NCI-H1092 (cell line): ENCODE measurements around the gene SPAM1.
"Not testable (repeated sequence)": the region's sequence is repeated elsewhere in the genome, so short reads cannot be mapped to it uniquely, and the experiment has no call there.

Source experiments
- DNase-seq: peaks from one replicate; lab custom pipeline; 2025; lab: John Stamatoyannopoulos, UW

The SPAM1 gene, protein sequence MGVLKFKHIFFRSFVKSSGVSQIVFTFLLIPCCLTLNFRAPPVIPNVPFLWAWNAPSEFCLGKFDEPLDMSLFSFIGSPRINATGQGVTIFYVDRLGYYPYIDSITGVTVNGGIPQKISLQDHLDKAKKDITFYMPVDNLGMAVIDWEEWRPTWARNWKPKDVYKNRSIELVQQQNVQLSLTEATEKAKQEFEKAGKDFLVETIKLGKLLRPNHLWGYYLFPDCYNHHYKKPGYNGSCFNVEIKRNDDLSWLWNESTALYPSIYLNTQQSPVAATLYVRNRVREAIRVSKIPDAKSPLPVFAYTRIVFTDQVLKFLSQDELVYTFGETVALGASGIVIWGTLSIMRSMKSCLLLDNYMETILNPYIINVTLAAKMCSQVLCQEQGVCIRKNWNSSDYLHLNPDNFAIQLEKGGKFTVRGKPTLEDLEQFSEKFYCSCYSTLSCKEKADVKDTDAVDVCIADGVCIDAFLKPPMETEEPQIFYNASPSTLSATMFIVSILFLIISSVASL

DNA sequence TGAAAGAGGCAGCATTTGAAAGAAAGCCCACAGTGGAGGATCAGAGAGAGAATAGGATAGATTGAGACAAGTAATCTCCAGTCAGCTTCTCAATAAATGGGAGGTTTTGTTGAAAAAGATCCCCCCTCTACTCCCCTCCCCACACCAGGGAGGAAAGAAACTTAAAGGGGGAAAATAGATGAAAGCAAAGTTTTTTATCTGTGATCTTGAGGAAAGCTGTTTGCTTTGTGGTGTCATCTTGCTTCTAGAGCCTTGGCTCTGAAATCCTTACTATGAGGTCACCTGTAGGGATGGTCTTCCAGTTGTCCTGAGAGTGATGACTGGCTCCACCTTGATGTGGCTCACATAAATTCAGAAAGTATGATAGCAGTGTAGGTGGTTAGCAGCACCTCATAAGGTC, at the start of gene SPAM1:
Gene SPAM1, plus strand, starts transcription at position 301 of the 400 bp plus-strand sequence. CDS start 28,330 bp downstream, outside the sequence.
- no peak for DNase-seq

DNA sequence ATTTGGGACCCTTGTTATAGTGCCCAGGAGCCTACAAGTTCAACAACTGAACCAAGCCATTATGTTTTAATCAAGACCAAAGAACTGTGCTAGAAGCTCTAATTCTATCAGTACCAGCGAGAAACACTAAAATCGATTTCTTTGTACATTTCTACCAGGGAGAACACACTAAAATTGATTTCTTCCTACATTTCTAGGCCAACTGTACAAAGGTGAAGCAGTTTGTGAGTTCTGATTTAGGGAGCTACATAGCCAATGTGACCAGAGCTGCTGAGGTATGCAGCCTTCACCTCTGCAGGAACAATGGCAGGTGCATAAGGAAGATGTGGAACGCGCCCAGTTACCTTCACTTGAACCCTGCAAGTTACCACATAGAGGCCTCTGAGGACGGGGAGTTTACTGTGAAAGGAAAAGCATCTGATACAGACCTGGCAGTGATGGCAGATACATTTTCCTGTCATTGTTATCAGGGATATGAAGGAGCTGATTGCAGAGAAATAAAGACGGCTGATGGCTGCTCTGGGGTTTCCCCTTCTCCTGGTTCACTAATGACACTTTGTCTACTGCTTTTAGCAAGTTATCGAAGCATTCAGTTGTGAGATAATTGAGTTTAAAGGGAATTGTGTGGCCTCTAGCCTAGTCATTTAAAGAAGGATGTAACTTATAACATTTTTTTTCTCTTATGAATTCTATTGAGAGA, 48.3 kb upstream of the SPAM1 start:
- no peak for DNase-seq

DNA sequence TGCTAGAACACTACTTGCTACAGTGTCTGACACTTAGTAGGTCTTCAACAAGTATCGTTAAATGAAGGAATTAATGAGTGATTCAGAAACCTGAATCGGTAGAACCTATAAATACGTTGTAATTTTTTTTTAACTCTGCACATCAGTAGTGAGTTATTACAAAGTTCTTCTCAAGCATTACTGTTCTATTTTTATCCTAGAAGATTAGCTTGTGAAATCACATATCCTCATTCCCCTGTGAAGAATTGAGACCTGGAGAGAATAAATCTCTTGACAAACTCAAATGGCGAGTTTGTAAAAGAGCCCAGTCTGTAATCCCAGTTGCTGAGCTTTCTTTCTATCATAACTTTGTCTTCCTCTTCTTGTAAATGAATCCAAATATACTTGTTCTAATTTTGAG, 45.4 kb upstream of the SPAM1 start:
- no peak for DNase-seq

DNA sequence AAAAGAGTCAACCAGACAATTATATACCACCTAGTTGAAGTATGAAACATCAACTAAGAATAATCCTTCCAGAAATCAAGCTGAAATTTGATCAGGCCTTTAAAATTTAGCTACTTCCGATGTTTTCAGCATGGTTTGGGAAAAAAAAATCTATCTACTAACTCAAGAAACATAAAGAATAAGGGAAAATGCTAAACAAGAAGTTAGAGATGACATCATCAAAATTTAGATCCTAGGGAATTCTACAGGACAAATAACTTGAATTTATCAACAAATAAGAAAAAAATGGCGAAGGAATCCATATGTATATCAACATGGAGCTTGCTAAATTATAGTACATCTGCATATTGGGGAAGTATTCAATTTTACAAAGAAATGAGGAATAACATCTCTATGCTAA, 43.7 kb upstream of the SPAM1 start:
- no peak for DNase-seq

DNA sequence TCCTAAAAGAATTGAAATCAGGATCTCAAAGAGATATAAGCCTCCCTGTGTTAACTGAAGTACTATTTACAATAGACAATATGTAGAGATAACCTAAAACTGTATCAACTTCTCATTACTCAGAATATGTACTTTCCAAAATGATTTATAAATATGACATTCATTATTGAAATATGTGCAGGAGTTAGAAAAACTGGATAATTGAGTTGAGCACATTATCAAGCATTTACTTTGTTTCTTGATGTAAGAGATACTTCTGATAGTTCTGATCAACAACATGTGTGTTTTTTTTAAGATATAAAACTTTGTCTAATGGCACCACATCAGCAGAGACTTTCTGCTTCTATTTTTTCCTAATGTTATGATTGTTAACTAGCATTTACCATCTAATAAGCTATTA, 41.9 kb upstream of the SPAM1 start:
- no peak for DNase-seq

DNA sequence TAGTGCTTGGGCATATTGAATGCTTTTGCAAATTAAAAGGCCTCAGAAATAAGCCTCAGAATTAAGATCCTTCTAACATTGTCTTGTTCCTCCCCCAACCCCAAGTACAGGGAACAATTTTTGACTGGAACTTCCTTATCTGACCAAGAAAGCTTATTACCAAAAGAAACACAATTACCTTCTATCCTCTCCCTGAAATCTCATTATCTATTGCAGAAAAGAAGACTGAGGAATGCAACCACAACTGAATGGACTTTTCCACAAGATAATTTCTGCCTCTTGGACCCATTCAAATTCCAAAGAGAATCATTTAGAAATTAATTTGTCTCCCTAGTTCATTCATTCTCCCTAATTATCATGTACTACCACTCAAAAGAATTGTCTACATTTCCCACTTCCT, 36.8 kb upstream of the SPAM1 start:
- no peak for DNase-seq

DNA sequence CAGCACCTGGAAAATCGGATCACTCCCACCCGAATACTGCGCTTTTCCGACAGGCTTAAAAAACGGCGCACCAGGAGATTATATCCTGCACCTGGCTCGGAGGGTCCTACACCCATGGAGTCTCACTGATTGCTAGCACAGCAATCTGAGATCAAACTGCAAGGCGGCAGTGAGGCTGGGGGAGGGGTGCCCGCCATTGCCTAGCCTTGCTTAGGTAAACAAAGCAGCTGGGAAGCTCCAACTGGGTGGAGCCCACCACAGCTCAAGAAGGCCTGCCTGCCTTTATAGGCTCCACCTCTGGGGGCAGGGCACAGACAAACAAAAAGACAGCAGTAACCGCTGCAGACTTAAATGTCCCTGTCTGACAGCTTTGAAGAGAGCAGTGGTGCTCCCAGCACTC, 30.3 kb upstream of the SPAM1 start:
- DNase-seq, result not testable (repeated sequence)

DNA sequence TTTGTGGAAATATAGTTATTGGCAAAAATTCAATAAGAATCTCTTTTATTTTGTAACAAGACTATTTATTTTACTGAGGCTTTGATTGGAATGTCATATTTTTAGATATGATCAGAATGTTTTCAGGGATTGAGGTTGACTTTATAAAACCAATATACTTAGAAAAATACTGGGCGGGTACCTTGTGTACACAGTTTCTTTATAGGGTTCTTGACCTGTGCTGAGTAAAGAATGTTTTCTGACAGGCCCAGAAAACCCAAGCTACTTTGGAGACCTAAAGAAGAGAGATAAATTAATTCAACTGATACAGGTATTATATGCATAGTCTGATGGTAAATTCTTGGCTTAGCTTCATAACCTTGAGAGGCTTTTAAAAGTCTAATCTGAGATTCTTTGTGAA, 23.9 kb upstream of the SPAM1 start:
- DNase-seq, result no peak

DNA sequence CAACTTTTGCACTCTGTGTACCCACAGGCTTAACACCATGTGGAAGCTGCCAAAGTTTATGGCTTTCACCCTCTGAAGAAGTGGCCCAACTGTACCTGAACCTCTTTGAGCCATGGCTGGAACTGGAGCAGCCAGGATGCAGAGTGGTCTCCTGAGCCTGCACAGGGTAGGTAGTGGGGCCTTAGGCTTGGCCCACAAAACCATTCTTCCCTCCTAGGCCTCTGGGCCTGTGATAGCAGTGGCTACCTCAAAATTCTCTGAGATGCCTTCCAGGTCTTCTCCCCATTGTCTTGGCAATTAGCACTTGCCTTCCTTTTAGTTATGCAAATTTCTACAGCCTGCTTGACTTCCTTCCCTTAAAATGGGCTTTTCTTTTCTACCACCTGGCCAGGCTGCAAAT, 19.3 kb upstream of the SPAM1 start:
- DNase-seq, result no peak

DNA sequence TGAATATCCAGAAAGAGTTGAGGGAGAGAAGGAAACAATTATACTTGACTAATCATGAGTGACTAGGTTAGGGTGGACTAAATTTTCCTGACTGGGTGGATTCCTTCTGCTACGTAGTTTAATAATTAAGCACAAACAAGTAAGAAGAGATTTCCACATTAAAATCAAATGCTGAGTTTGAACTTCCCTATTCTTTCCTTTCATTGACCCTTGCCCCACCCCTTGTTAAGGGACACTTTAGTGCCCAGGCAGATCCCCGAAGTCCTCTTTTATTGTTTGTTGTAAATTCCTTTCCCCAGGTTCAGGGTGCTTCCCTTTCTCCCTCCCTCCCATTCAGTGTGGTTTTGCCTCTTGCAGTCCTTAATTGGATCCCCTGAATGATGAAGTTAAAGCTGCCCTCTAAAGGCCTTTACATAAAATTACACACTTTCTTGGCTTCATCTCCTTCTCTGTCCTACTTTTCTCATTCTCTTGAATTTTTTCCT, 8.8 kb upstream of the SPAM1 start:
- DNase-seq, result no peak

DNA sequence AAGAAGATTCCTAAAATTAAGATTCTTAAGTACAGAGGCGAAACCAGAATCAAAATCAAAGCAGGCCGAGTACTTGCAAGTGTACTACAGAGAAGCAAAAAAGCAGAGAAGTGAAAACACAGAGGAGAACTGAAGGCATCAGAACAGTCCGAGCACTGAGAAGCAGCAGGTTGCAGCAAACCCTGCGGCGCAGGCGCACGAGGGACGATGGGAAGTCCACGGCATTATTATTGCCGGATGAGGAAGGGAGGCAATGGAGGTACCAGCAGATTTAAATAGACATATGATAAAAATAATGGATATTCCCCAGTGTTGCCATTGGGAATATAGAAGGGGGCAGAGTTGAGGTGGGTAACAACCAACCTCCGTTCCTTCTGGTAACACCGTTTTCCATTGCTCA, 7.2 kb upstream of the SPAM1 start:
- no peak for DNase-seq

DNA sequence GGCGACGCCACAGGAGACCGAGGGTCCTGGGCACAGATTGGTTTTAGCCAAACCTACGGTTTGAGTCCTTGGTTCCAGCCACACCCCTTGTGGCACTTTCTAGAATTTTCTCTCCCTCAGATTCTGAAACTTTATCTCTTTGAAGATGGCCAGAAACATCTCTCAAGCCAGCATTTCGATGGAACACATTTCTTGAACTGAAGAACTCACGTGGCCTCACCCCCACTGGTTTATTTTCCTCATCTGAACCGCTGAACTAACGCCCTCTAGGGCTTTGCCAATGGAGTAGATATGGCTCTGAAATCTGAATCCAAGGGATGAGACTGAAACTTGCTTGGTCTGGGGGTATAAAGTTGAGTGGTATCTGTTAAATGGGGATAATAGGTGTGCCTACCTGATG, 6.7 kb upstream of the SPAM1 start:
- no peak for DNase-seq

DNA sequence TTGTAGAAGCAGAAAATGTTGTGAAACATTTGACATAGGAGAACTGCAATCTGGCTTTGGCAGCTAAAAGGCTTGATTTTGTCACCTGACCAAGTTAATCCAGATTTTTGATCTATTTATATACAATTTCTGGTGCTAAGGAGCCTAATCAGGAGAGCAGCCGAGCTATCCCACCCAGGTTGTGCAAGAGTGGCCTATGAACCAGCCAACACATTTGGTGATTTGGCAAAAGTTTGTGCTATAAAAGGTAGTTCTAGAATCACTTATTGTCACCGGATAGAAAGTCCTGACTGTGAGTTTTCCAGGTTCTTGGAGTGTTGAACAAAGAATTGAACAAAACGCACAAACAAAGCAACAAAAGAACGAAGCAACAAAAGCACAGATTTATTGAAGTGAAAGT, 1.4 kb upstream of the SPAM1 start:
- no peak for DNase-seq

DNA sequence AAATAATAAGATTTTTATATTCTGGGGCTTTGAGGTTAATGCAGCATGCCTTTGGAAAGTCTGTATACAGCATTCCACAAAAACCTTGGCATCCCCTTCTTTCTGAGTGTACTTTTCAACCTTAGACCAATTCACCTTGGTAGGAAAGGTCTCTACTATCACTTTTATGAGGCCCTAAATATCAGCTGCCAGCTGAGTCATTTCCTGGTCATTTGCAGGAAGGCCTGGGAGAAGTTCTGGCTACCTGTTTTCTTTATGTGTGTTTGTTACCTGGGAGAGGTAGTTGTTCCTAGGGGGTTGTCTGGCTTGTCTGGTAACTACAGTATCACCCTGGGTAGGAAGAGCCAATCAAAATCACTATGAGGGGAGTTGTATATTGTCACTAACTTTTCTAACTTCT, 4.1 kb downstream of the SPAM1 start:
- DNase-seq, result no peak

DNA sequence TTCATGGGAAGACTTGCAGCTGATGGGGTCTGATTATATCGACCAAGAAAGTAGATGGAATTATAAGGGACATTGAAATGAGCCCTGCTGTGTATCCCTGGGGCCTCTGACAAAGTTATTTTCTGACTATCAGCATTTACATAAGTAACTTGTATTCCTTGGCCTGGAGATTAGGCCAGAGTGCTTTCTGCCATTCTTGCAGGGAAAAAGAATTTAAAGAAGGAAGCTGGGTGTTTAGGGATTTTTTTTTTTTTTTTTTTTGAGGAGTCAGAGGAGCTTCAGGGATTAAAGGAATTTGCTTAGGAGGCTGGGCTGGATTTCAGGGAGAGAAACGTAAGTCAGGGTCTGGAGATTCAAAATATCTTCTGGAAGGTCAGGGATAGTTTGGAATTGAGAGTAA, 4.6 kb downstream of the SPAM1 start:
- DNase-seq, result no peak

DNA sequence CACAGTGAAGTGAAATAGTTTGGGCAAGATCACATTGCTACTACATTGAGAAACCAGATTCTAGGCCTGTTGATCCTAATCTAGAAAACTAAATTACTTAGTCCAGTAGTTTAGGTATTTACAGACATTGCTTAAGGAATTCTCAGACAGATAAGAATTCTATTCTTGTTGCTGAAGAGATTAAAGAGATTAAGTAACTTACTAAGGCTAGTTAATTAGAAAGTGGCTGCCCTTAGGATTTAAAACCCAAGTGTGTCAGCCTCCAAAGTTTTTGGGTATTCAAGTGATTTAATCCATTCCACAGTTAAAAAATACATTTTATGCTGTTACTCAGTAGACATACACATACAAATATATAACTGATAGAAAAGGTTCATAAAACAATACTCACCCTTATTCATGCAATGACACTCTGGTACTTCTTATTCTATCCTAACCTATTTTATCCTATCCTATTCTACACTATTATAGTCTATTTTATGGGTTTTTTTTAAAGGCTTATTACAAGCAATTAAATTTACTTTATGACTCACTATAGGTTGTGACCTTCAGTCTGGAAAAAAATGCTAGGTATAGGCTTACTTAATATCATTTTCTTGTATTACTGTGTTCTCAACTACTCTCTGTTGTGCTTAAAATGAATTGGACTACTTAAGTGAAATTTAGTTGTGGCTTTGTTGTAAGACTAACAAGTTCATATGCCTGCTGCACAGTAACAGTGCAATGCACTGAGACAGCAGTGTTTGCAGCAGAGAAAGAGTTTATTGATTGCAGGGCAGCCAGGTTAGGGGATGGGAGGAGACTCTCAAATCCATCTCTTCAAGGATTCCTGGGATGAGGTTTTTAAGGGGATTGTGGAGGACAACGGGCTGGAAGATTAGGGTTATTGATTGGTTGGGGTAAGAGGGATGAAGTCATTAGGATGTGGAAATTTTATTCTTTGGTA, 10.7 kb downstream of the SPAM1 start:
- no peak for DNase-seq

DNA sequence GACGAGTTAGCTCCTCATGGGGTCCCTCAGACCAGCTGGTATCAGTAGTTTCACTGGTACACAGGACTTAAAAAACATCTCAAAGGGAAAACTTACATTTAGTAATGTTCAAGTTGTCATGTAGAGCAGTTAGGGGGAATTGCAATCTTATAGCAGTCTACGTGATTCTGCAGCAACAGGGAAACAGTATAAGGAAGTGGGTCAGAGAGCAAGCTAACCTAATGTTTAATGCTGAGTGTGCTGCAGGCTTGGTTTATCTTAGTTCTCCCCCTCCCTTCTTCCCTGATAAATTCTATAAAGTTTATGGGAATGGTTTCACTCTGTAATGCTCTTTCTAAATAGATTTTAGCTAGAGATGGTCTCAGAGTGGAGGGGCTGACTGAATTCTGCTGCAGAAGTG, 11.3 kb downstream of the SPAM1 start:
- no peak for DNase-seq

DNA sequence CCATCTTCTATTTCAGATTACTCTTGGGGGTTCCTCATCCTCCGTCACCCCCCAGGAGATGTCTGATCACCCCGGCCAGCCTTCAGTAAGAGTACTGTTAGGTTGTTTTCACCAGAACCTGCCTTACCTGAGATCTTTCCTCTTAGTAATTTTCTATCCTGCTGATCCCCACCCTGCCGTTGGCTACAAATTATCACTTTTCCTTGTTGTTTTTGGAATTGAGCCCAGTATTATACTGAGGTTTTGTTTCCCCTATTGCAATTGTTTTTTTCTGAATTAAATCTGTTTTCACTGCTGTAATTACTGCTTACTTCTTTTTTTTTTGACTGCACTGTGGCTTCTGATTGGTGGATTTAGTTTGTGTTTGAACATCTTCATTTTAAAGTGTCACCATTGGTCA, 14.7 kb downstream of the SPAM1 start:
- no peak for DNase-seq

DNA sequence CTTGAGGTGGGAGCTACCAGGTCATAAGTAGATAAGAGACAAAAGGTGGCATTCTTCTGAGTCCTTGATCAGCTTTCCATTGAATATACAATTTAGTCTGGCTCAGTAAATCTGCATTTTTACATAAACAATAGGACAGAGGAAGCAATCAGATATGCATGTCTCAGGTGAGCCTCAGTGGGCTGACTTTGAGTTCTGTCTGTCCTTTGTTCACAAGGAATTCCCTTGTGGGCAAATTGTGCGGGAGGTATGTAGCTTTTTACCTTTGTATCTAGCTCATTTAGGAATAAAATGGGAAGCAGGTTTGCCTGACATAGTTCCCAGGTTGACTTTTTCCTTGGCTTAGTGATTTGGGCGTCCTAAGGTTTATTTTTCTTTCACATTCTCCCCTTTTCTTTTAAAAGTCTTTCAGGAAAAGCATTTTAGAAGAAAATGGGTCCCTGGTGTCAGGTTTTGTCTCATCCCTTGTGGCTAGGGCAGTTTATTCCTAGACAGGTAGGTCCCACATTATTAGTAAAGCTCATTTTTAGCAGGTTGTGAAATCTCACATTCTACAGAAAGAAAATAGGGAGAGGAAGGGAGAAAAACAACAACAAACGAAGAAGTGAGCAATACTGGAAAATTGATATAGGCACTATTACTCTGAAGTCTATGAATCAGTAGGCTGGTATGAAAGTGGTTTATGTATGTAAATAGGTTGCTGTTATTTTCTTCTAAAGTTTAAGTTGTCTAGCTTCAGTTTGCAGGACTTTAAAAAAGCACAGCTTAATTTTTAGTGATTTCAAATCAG, 16.5 kb downstream of the SPAM1 start:
- no peak for DNase-seq

DNA sequence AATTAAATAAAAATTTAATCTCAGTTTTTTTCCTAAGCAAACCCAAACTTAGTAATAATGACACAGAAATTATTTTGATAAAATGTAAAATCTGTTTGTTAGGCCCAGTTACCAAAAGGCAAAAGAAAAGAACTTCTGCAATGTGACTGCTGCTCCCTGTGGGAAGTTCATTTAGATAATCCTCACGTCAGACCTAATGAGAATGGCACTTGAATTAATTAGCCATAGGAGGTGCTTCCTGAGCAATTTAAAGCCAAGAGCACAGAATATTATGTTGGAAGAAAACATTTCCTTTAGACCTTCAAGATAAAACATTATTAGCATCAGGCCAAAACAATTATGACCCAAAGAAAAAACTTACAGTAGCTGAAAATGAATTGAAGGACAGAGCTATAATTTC, 19.4 kb downstream of the SPAM1 start:
- DNase-seq, result no peak

DNA sequence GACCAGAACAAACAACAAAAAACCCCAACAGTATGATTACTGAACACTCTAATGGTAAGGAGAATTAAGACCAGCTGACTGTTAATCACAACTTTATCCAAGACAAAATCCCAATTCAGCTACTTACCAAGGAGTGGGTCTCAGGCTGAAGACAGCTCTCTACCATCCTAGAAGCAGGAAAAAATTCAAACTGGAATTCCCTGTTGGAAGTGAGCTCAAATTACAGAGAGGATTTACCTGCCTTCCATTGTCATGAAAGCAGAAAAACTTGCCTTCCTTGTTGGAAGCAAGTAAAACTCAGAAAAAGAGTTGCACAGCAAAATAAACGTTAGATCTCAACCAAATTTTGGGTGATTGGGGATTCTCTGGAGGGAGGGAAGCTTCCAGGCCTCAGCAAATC, 20.9 kb downstream of the SPAM1 start:
- DNase-seq, result no peak
